Dedifferentiated amniotic fluid mesenchymal stem cell (primary cell): Measurements from ENCODE around the gene RFXAP.
"Not testable (repeated sequence)": the region's sequence is repeated elsewhere in the genome, so short reads cannot be mapped to it uniquely, and the experiment has no call there.

ENCODE experiments used
- DNase-seq: peaks from one replicate; pipeline ENCODE4 v3.0.0-alpha.2; 2016; ENCODE audit errors: extremely low spot score

The RFXAP gene, protein sequence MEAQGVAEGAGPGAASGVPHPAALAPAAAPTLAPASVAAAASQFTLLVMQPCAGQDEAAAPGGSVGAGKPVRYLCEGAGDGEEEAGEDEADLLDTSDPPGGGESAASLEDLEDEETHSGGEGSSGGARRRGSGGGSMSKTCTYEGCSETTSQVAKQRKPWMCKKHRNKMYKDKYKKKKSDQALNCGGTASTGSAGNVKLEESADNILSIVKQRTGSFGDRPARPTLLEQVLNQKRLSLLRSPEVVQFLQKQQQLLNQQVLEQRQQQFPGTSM

DNA sequence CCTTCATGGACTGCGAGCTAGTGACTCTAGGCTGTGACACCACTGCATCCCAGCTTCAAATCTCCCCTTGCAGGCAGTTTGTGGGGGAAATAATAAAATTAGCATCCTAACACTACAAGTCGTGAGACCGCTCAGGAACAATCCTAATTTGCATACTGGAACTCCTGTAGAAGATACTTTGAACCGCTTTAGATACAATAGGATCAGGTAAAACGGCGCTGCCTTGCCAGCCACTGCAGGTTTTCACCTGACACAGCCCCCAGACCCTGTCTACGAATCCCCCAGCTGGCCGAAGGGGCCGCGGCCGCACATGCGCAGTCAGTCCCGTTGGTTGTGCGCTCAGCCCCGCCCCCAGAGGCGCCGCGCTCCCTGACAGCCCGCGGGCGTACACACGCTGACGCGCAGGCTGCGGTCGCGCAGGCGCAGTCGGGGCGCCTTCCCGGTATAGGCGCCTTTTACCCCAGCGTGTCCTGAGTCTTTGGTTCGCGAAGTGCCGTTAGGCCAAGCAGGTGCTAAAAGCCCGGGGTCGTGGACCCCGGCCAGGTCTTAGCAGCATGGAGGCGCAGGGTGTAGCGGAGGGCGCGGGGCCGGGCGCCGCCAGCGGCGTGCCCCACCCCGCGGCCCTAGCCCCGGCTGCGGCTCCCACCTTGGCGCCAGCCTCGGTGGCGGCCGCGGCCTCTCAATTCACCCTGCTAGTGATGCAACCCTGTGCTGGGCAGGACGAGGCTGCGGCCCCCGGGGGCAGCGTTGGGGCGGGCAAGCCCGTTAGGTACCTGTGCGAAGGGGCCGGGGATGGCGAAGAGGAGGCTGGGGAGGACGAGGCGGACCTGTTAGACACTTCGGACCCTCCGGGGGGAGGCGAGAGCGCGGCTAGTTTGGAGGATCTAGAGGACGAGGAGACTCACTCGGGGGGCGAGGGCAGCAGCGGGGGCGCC, at the start of gene RFXAP:
Gene RFXAP, plus strand, starts transcription at position 419 of the 935 bp plus-strand sequence. Its CDS starts 136 bp downstream, at position 555.
- DNase-seq, result peak; percentile 79

DNA sequence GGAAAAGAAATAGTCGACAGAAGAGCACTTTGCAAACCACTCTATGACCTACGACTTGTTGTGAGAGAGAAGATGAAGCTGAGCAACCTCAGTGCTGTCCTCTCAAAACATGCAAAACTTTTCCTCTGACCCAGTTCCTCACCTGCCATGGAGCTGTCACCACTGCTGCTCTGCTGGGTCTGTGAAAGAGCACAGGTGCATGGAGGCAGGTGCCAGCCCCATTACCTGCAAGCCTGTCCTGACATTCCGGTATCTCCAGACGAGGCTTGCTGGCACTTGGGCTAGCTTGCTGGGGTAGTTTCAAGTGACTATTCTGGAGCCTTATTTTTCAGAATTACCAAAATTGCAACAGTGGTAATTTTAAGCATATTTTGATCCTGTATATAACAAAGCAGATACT, 49.5 kb upstream of the RFXAP start:
- no peak for DNase-seq

DNA sequence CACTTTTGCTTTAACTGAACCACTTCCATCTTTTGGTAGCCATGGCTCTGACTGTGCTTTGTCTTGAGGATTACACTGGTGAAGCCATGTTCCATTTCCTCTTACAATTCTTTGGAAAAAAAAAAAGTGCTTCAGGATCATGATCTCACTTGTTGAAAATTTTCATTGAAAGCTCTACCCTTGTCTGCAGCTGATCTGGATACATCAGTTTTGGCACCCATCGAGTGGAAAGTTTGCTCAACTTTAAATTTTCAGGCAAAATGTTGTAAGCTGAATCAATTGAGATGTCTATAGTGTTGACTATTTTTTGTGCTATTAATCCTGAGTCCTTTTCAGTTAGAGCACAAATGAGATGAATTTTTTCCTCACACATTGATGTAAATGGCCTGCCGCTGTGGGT, 48.3 kb upstream of the RFXAP start:
- no peak for DNase-seq

DNA sequence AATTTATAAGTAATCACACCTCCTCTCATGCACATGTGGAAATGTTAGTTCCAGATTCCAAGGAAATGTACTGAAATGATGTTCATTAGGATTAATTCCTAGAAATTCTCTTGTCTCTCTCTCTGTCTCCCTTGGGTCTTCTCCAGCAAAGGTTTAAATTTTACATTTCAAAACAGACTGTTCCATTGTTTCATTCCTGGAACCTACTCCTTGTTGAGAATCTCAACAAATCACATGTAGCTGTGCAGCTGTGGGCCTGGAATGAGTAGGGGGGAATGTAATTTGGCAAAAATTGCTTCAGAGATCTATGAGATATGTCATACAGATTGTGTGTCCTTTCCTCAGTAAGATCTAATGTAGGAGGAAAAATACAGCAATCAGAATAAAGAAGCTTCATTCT, 46.2 kb upstream of the RFXAP start:
- DNase-seq, result no peak

DNA sequence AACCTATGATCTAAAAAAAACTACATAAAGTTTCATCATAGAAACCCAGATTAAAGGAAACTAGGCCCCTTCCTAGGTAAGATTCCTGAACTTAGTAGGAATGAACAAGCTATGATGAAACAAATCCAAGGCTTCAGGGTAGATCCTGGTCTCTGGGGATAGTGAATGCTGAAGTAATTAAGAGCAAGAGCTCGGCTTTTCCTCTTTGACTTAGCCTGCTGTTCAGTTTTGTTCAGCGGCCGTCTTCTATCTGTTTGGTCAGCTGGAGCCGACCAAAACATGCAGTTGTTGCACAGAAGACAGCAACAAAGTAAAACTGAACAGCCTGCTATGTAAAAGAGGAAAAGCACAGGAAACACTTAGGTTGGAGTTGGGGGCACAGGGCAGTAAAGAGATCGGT, 44.1 kb upstream of the RFXAP start:
- DNase-seq, result peak; percentile 16

DNA sequence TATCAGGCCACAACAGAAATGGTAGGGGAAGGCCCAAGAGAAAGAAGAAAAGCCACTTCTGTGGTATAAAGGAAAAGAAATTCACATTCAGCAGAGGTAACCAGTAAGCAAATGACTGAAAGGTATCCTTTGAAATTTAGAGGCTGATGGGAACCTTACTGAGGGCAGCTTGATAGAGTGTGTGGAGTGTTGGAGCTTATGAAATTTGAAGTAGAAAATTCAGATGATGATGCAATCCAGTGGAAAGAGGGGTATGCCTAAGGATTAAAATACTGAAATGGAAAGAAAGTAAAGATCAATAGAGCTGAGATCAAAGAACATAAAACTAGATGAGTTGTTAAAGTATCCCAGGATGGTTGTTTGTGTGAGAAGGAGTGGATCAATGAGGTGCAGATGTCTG, 42.8 kb upstream of the RFXAP start:
- DNase-seq, result no peak

DNA sequence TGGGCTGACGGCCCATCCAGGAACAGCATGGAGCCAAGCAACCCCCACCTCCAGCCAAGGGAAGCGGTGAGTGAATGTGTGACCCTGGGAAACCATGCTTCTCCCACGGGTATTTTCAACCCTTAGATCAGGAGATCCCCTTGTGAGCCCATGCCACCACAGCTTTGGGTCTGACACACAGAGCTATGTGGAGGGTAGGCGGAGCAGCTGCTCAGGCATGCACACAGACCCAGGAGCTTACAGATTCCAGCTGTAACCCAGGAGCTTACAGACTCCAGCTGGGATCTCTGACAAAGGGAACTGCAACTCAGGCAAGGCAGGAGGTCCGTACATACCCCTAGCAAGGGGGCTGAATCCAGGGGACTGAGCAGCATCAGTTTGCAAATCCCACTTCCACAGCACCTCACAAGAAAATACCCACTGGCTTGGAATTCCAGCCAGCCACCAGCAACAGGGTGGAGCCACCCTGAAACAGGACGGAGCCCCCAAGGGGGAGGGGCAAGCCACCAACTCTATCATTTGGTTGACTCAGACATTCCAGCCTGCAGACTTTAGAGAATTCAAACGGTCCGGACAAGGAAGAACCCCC, 40.8 kb upstream of the RFXAP start:
- DNase-seq, result peak; percentile 63

DNA sequence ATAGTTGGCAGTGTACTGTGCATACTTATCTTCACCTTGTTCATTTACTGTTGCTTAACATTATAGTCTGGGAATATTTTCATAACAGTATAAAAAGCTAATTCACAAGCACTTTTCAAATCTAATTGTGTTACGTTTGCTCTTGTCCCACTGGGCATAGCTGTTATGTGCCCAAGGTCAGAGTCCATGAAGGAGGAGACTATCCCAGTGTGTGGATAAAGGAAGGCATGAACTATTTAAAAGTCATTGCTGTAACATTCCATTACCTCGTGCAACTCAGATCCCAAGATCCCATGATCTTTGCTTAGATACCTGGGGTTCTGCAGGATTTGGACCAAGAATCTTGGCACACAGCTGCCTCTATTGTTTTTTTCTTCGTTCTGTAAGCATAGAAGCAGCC, 35.1 kb upstream of the RFXAP start:
- no peak for DNase-seq

DNA sequence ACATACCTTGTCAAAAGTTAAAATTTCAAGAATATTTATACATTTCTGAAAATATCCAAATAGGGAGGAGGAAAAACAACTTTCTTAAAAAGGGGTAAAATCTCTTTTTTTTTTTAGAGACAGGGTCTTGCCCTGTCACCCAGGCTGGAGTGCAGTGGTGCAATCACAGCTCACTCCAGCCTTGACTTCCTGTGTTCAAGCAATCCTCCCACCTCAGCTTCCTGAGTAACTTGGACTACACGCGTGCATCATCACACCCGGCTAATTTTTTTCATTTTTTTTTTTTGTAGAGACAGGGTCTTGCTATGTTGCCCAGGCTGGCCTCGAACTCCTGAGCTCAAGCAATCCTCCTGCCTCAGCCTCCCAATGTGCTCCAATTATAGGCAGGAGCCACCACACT, 32.8 kb upstream of the RFXAP start:
- DNase-seq, result not testable (repeated sequence)

DNA sequence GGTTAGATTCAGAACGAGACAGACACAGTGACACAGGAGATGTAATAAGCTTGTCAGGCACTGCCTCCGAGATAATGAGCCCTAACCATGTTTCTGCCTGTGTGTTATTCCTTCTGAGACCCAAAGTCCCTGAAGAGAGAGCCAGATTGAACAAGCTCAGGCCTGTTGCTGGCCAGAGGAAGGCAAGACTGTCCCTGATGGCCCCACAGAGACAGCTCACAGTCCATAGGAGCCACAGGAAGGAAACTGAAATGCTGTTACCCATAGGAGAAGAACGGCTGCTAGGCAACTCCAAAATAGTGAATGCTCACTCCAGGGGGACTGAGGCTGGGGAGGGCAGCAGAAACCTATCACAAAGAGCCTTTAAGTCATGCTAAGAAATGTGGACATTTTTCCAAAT, 31.8 kb upstream of the RFXAP start:
- no peak for DNase-seq

DNA sequence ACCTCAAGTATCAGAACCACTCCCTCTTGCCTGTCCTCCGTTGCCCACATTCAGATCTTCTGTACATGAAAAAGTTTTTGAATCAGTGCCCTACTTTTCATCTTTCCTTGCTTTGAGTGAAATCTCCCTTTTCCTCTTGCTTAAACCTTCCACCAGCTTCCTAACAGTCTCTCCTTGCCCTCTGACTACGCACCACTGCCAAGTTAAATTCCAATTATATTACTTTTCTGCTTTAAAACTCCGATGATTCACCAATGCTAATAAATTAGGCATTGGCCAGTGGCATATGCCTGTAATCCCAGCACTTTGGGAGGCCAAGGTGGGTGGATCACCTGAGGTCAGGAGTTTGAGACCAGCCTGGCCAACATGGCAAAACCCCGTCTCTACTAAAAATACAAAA, 30.7 kb upstream of the RFXAP start:
- DNase-seq, result no peak

DNA sequence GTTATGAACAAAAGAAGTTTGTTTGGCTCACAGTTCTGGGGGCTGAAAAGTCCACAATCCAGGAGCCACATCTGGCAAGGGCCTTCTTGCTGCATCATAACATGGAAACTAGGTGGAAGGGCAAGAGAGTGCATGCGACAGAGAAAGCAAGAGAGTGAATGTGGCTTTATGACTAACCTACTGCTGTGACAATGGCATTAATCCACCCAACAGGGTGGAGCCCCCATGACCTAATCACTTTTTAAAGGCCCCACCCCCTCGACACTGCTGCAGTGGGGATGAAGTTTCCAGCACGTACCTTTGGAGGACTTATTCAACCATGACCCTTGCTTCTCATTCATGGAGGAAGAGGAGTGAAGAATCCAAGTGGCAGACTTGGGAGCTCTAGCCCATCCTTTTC, 30.0 kb upstream of the RFXAP start:
- DNase-seq, result no peak

DNA sequence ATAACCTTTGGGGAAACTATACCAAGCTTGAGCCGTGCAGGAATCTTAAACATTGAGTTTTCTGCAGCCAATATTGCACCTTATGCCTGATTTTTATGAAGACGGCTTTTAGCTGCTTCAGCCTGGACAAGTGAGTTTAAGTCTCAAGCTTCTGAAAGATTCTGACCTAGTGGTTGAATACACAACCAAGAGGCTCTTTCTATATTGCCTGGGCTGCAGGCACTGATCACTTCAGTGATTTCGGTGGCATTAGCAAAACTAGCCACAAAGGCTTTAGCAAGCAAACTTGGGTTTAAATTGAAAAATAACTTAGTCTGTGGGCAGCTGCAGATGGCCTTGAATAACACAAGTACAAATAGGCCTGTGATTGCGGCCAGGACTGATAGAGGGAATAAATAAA, 29.3 kb upstream of the RFXAP start:
- DNase-seq, result no peak

DNA sequence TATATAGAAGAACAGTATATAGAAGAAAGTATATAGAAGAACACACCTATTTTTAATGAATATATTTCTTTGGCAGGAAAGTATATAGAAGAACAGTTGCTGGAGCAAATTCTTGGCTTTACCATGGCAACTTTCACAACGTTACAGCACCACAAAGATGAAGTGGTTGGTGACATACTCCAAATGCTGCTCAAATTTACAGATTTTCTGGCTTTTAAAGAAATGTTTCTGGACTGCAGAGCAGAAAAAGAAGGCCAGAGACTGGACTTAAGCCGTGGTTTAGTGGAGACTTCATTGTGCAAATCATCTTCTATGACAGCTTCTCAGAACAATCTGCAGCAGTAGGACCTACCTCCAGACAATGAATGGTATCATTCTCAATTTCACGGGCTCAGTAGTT, 24.3 kb upstream of the RFXAP start:
- no peak for DNase-seq

DNA sequence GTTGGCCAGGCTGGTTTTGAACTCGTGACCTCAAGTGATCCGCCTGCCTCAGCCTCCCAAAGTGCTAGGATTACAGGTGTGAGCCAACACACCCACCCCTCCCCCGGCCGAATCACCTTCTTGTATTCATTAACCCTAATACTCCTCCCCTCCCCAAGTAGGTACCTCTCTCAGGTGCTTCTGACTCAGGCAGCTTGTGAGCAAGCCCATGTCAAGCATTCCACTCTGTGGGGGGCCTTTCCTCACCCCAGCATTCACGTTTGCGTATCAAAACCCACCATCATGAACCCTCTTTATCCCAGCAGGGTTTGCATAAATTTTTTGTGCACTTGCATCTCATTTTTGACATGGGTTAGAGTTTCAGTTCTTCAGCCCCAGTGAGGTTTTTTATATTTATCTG, 23.6 kb upstream of the RFXAP start:
- no peak for DNase-seq

DNA sequence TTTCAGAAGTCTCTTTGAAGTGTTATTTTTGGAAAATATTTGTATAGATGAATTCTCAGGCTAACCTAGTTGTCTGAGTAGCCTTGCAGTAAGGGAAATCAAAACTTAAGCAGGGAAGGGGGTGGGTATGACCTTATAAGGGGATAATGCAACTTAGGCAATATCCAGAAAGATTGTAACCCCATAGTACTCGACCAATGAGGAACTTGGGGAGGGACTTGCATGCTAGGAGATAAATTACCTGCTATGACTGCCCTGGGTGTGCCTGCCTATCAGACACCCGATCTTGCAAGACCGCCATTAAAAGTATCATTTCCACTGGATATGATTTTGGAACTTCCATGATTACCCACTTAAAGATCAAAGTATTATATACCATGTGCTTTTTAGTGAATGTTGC, 23.0 kb upstream of the RFXAP start:
- DNase-seq, result no peak

DNA sequence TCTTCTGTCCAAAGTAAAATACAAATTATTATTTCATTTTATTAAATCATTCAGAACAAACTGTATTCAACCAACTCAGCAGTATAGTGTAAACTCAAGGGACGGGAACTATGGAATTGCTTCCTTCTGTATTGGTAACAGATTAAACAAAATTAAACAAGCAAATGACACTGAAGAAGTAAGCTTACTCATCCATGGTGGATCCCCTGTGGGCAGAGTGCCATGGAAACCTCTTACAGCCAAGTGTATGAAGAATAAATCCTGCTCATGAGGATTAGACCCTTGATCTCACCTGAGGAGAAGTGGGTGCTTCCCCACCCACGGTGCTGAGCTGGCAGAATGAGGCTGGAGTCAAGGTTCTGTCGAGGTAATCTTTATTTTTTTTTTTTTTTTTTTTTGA, 18.0 kb upstream of the RFXAP start:
- DNase-seq, result no peak

DNA sequence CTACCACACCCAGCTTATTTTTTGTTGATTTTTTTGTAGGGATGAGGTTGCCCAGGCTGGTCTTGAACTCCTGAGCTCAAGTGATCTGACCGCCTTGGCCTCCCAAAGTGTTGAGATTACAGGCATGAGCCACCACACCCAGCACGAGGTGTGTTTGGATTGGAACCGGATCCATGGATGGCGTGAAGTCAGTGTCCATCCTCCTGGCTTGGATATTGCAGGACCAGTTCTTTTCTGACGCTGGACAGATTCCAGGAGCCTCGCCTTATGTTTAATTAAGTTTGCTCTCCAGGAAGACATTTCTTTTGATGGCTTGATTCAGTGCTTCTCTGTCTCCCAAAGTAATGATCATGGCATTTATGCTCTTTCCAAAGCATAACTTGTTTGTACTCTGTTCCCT, 14.4 kb upstream of the RFXAP start:
- no peak for DNase-seq

DNA sequence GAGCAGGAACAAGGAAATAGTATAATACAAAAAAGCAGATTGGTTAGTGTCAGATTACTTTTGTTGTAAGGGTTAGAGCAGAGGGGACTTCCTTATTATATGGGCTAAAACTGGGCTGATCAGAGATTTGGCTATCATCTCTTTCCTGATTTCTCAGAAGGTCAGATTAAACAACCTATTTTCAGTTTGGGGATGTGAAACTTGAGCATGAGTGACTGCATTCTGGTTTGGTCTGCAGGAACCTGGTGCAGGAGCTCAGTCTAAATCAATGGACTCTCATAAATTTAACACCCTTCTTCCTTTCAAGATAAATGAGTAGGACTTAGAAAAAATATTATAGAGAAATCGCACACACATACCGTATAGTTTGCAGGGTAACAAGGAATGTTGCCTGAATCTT, 12.9 kb upstream of the RFXAP start:
- no peak for DNase-seq

DNA sequence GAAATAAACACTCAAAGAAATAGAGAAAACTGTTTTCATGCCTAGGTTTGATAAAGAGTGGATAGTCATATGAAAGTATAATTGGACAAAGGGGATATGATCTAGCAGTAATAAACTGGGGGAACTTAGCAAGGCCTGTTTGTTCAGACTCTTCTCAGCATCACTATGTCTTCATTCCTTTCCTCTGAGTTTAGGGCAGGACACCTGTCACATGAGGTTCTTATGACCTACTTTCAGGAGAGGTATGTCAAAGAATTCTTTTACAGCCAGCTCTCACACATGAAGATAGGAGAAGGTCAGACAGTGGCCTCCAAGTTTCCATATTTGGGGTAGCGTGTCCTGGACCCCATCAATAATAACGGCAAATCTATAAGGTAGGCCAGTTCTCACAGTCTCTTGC, 11.4 kb upstream of the RFXAP start:
- no peak for DNase-seq

DNA sequence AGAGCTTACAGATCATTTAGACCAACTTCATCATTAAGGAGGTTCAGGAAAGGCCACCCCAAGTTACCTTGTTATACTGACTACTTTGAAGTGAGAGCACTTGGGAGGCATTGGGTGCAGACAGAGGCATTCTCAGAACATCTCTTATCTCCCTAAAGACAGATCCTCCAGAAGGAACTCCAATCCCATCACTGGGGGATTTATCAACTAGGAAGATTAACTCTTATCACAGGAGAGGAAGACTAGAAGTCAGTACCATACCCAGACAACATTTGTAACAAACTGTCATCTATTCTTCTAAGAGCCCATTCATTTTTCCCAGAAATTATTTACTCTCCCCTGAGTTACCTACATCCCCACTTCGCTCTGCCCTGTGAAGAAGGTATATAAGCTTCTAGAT, 5.8 kb upstream of the RFXAP start:
- no peak for DNase-seq

DNA sequence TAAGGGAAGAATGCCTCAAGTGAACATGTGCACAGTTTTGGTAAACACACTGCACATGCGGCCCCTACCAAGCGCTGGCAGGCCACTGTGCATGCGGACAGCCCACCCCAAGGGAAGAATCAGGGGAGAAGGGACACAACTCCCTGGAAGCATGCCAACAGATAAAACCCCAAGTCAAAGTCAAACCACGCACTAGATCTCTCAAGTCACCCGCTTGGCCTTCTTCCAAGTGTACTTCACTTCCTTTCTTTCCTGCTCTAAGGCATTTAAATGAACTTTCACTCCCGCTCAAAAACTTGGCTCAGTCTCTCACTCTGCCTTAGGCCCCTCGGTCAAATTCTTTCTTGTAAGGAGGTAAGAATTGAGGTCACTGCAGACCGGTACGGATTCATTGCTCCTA, 4.6 kb upstream of the RFXAP start:
- no peak for DNase-seq

DNA sequence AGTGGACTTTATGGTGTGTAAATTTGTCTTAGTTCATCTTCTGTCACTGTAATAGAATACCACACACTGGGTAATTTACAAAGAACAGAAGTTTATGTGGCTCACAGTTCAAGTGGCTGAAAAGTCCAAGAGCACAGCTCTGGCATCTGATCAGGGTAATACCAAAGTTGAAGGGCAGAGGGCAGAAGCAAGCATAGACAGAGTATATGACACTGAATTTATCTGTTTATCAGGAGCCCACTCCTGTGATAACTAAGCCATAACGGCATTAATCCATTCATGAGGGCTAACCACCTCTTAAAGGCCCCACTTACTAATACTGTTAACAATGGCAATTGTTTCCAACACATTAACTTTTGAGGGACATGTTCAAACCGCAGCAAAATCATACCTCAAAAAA, 4.0 kb upstream of the RFXAP start:
- DNase-seq, result no peak
